NCI-H226 (cell line): ENCODE data around the gene MRGPRX1.
"Not testable (repeated sequence)": the region's sequence is repeated elsewhere in the genome, so short reads cannot be mapped to it uniquely, and the experiment has no call there.

Experiments
- DNase-seq: peaks from one replicate; pipeline ENCODE4 v3.0.0-alpha.2; 2015

The MRGPRX1 gene

GRCh38 chr11:18939314-18939713, at the start of gene MRGPRX1:
Gene MRGPRX1, minus strand, starts transcription at chr11:18939414. Its CDS starts 4,630 bp downstream, at chr11:18934784.
- no peak for DNase-seq

DNA sequence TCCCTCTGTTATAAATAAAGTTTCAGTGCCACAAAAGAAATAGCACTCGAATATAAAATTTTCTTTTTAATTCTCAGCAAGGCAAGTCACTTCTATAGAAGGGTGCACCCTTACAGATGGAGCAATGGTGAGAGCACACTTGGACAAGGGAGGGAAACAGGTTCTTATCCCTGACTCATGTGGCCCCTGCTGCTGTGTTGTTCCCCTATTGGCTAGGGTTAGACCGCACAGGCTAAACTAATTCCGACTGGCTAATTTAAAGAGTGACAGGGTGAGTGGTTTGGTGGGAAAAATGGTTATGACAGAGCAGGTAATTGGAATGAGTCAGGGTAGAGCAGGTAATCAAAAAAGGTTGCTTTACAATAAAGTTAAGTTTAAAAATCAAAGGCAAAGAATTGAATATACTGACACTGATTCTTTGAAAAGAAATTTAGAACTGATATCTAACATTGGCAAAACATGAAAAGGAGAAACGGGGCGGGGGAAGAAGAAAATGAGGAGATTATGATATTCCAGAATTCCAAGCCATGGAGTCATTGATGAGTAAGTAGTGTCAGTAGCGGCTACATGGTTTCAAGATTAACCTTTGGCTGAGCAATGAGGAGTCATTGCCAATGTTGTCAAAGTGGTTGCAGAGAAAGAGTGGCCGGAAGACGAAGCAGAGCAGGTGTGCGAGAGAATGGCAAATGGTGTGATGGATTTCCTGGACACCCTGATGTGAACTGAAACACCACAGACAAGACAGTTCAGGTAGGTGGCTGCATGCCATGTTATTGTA, 48.4 kb upstream of the MRGPRX1 start:
- peak; percentile 67 for DNase-seq

DNA sequence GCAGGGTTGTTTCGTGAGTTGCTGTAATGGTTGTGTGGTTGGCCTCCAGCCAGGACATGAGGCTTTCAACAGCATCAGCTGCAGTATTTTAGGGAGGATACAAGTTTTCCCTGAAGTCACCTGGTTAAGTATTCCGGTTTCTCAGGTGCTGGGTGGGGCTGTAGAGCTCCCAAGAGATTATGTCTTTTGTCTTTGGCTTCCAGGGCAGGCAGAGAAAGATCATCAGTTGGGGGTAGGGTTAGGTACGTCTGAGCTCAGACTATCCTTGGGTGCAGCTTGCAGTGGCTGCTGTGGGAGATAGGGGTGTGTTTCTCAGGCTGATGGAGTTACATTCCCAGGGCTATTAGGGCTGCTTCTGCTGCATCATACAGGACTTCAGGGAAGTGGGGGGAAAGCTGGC, 47.5 kb upstream of the MRGPRX1 start:
- DNase-seq: no peak

- no peak for DNase-seq
Measured at GRCh38 chr11:18981897-18982296, 42.7 kb upstream of the MRGPRX1 start.

DNA sequence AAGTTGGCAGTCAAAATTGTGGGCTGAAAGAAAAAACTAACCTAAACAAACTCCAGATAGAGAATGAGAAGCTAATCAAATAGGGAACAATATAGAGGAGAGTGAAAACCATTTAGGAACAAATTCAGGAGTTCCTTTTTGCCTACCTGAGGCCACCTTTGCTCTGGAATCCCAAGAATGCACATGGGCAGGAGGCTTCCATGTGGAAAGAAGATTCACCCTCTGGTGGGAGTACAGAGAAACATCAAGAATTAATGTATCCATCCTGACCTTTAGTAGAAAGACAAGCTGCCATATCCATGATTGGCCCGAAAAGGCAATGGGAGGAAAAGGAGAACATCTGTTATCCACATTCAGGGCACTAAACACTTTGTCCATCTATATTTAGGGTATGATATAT, 35.0 kb upstream of the MRGPRX1 start:
- DNase-seq: no peak

- DNase-seq: no peak
Measured at GRCh38 chr11:18972336-18972735, 33.1 kb upstream of the MRGPRX1 start.

- DNase-seq: no peak
Measured at GRCh38 chr11:18969720-18970119, 30.5 kb upstream of the MRGPRX1 start.

- DNase-seq: no peak
Measured at GRCh38 chr11:18958221-18958910, 19.2 kb upstream of the MRGPRX1 start.

DNA sequence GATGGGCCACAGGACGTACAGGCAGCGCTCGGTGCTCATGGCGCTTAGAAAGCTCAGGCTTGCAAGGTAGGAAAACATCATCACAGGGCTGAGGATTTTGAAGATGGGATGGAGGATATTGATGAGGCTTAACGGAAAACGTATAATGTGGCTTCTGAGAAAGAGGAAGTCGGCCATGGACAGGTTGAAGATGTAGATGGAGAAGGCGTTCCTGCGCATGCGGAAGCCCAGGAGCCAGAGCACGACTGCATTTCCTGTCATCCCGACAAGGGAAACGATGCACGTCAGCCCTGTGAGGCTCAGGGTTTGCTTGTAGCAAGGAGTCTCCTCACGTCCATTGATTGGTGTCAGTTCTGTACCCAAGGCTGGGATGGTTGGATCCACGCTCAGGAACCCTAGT, 17.4 kb upstream of the MRGPRX1 start:
- no peak for DNase-seq

GRCh38 chr11:18936002-18936673, 3.1 kb downstream of the MRGPRX1 start:
- DNase-seq: no peak

- DNase-seq: no peak
Measured at GRCh38 chr11:18934195-18934814, 4.9 kb downstream of the MRGPRX1 start.

DNA sequence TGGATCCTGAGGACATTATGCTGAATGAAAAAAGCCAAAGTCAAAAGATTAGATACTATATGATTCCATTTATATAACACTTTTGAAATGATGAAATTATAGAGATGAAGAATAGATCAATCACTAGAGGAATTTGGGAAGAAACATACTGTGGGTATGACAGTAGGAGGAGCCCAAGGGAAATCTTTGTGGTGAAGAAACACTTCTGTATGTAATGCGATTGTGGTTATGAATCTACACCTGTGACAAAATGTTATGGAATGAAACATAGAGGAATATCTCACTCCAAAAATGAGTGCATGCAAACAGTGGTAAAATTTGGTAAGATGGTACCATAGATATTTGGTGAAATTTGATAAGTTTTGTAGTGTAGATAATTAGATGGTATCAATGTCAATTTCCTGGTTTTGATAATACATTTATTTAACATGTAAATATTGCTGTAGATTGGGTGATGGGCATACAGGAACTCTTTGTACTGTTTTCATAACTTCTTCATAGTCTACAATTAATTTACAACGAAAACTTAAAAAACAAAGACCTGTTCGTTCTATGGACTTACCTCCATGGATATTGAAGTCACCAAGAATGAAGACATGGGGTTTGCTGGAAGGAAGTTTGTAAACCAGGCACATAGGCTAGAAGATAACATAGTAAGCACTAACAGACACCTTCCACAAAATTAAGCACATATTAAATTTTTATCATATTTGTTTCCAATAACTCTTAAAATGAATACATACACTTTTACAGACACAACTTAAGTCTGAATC, 11.5 kb downstream of the MRGPRX1 start:
- DNase-seq: no peak

- DNase-seq: not testable (repeated sequence)
Measured at GRCh38 chr11:18925426-18925825, 13.8 kb downstream of the MRGPRX1 start.

DNA sequence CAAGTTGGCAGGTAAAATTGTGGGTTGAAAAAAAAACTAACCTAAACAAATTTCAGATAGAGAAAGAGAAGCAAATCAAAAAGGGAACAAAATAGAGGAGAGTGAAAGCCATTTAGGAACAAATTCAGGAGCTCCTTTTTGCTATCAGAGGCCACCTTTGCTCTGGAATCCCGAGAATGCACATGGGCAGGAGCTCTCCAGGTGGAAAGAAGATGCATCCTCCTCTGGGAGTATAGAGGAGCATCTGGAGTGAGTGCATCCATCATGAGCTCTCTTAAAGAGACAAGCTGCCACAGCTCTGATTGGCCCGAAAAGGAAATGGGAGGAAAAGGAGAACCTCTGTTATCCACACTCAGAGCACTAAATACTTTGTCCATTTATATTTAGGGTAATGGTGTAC, 26.3 kb downstream of the MRGPRX1 start:
- no peak for DNase-seq

DNA sequence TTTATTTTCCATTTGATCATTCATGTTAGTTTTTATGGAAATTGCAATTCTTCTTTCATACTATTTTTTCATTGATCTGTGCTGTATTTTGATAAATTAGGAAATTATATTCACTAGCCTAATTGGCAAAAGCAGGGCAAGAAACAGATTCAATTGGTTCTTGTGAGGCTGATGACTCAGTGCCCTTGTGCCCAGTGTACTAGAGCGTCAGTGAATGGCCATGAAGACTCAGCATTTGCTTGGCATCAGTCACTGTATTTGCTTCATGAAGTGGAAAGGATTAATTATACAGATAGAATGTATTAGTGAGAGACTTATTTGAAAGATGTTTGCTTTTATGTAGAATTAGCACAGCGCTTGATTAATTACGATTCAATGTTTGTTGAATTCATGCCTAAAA, 31.8 kb downstream of the MRGPRX1 start:
- DNase-seq: no peak

GRCh38 chr11:18900637-18901036, 38.6 kb downstream of the MRGPRX1 start:
- DNase-seq: not testable (repeated sequence)

GRCh38 chr11:18900151-18900611, 39.0 kb downstream of the MRGPRX1 start:
- DNase-seq: not testable (repeated sequence)

DNA sequence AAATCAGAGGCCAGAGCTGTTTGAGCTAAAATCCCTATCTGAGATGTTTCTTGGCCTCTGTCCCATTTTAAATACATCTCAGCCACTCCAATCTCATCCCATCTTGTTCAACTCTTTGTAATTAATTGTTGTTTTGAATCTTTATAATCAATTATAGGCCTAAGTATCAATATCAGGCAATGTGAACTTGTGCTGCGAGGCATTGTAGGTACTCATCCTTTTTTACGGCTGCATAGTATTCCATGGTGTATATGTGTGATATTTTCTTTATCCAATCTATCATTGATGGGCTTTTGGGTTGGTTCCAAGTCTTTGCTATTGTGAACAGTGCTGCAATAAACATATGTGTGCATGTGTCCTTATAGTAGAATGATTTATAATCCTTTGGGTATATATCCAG, 47.5 kb downstream of the MRGPRX1 start:
- DNase-seq: not testable (repeated sequence)

- no peak for DNase-seq
Measured at GRCh38 chr11:18890615-18891014, 48.6 kb downstream of the MRGPRX1 start.
